Mesothelial cell of epicardium (in vitro differentiated cells): Measurements from ENCODE around the gene GRAMD1A. TPM values are rescaled to one million over a fixed set of nuclear protein-coding genes. Genes with fewer than 3 reads are reported as not detected.
"Not testable (repeated sequence)": the region's sequence is repeated elsewhere in the genome, so short reads cannot be mapped to it uniquely, and the experiment has no call there.

Experiments
- DNase-seq, 2 experiments: peaks; one replicate each; pipeline ENCODE4 v3.0.0; 2021; ENCODE audit warnings: low spot score in 2 of 2; ENCODE audit not compliant: unreplicated experiment in 2 of 2
- H3K27ac Mint-ChIP-seq: 2 replicates; pipeline ENCODE4 v1.8.0; 2021; ENCODE audit warnings: mixed read lengths
- H3K27me3 Mint-ChIP-seq: 2 replicates; pipeline ENCODE4 v1.8.0; 2021; ENCODE audit warnings: low read depth, mixed read lengths
- H3K36me3 Mint-ChIP-seq: 2 replicates; pipeline ENCODE4 v1.8.0; 2021; ENCODE audit warnings: mixed read lengths
- H3K4me1 Mint-ChIP-seq: 2 replicates; pipeline ENCODE4 v1.8.0; 2021; ENCODE audit warnings: mixed read lengths
- H3K4me3 Mint-ChIP-seq: 2 replicates; pipeline ENCODE4 v1.8.0; 2021; ENCODE audit warnings: mild to moderate bottlenecking, moderate library complexity, mixed read lengths
- H3K9me3 Mint-ChIP-seq: 2 replicates; pipeline ENCODE4 v1.8.0; 2021; ENCODE audit warnings: mixed read lengths
- CTCF ChIP-seq: fragments of 200-600 bp; sonication (generic); IDR thresholded peaks from one replicate; pipeline ENCODE4 v1.5.0; 2021; ENCODE audit warnings: antibody characterized with exemption; ENCODE audit not compliant: unreplicated experiment
- total RNA-seq: library from RNA; stranded (reverse); gene quantifications from 3 replicates; pipeline ENCODE4 v1.2.1, GENCODE V29; 2021

The GRAMD1A gene
- total RNA-seq, 1 donor from 2014 or later: 129 TPM

GRCh38 chr19:35005256-35005977, 5.3 kb downstream of the GRAMD1A start:
- Mint-ChIP-seq H3K27me3 (no peaks in the 10 kb centered on the region), H3K9me3 (no peaks in the 10 kb centered on the region), H3K4me1 (peaks cover 39% of the 10 kb centered on the region), H3K36me3 (peaks cover 11% of the 10 kb centered on the region), H3K4me3 (no peak overlapping the region), H3K27ac (peak overlapping the region; percentile 61)
- no peak for DNase-seq
- no peak for TF ChIP-seq CTCF

GRCh38 chr19:35006007-35006341, 5.9 kb downstream of the GRAMD1A start:
- H3K9me3 Mint-ChIP-seq, H3K27me3 Mint-ChIP-seq, DNase-seq, H3K4me3 Mint-ChIP-seq: not testable (repeated sequence)
- Mint-ChIP-seq H3K36me3 (peaks cover 13% of the 10 kb centered on the region), H3K27ac (peak overlapping the region; percentile 61), H3K4me1 (peaks cover 39% of the 10 kb centered on the region)

GRCh38 chr19:35006342-35006998, 6.3 kb downstream of the GRAMD1A start:
- Mint-ChIP-seq H3K27ac (peak overlapping the region; percentile 75), H3K9me3 (no peaks in the 10 kb centered on the region), H3K36me3 (peaks cover 13% of the 10 kb centered on the region), H3K4me1 (peaks cover 34% of the 10 kb centered on the region), H3K27me3 (no peaks in the 10 kb centered on the region), H3K4me3 (no peak overlapping the region)
- no peak for TF ChIP-seq CTCF
- no peak for DNase-seq

GRCh38 chr19:35006999-35007365, 6.9 kb downstream of the GRAMD1A start:
- H3K36me3 Mint-ChIP-seq: peaks cover 13% of the 10 kb centered on the region
- no peak for DNase-seq
- no peak for TF ChIP-seq CTCF
- H3K4me1 Mint-ChIP-seq: peaks cover 29% of the 10 kb centered on the region
- peak overlapping the region; percentile 75 for H3K27ac Mint-ChIP-seq
- no peaks in the 10 kb centered on the region for H3K27me3 Mint-ChIP-seq
- no peak overlapping the region for H3K4me3 Mint-ChIP-seq
- no peaks in the 10 kb centered on the region for H3K9me3 Mint-ChIP-seq

GRCh38 chr19:35007427-35007826, 7.3 kb downstream of the GRAMD1A start:
- not testable (repeated sequence) for H3K4me3 Mint-ChIP-seq, H3K27ac Mint-ChIP-seq, H3K9me3 Mint-ChIP-seq, DNase-seq, H3K27me3 Mint-ChIP-seq
- Mint-ChIP-seq H3K36me3 (peaks cover 17% of the 10 kb centered on the region), H3K4me1 (peaks cover 28% of the 10 kb centered on the region)

GRCh38 chr19:35008891-35009341, 8.8 kb downstream of the GRAMD1A start:
- Mint-ChIP-seq H3K36me3 (peaks cover 29% of the 10 kb centered on the region), H3K9me3 (no peaks in the 10 kb centered on the region), H3K27me3 (no peaks in the 10 kb centered on the region), H3K27ac (no peak overlapping the region), H3K4me1 (peaks cover 25% of the 10 kb centered on the region), H3K4me3 (no peak overlapping the region)
- TF ChIP-seq CTCF: no peak
- DNase-seq: no peak
